HEK293 (cell line): ENCODE results near the gene KRT78.

Source experiments
- BCL11B ChIP-seq: fragments of 450-650 bp; formaldehyde crosslinking; IDR thresholded peaks from 2 replicates; pipeline ENCODE4 v1.5.1; 2016; ENCODE audit warnings: low read depth, missing biosample characterization, missing genetic modification characterization
- RBAK ChIP-seq: fragments of 450-650 bp; formaldehyde crosslinking; IDR thresholded peaks from 2 replicates; pipeline ENCODE4 v1.5.1; 2016; ENCODE audit warnings: missing biosample characterization, missing genetic modification characterization
- REST ChIP-seq: fragments of 450-650 bp; formaldehyde crosslinking; IDR thresholded peaks from 2 replicates; pipeline ENCODE4 v1.5.1; 2016; ENCODE audit warnings: missing biosample characterization, missing genetic modification characterization
- ZBTB21 ChIP-seq: fragments of 450-650 bp; formaldehyde crosslinking; IDR thresholded peaks from 2 replicates; pipeline ENCODE4 v1.5.1; 2017; ENCODE audit warnings: missing biosample characterization, missing genetic modification characterization
- ZNF23 ChIP-seq: fragments of 450-650 bp; formaldehyde crosslinking; IDR thresholded peaks from 2 replicates; pipeline ENCODE4 v1.5.1; 2016; ENCODE audit warnings: missing biosample characterization, missing genetic modification characterization, borderline replicate concordance
- TF ChIP-seq, protein P1 (sequence below): fragments of 450-650 bp; formaldehyde crosslinking; IDR thresholded peaks from 2 replicates; pipeline ENCODE4 v1.5.1; 2016; ENCODE audit warnings: missing biosample characterization, missing genetic modification characterization

DNA sequence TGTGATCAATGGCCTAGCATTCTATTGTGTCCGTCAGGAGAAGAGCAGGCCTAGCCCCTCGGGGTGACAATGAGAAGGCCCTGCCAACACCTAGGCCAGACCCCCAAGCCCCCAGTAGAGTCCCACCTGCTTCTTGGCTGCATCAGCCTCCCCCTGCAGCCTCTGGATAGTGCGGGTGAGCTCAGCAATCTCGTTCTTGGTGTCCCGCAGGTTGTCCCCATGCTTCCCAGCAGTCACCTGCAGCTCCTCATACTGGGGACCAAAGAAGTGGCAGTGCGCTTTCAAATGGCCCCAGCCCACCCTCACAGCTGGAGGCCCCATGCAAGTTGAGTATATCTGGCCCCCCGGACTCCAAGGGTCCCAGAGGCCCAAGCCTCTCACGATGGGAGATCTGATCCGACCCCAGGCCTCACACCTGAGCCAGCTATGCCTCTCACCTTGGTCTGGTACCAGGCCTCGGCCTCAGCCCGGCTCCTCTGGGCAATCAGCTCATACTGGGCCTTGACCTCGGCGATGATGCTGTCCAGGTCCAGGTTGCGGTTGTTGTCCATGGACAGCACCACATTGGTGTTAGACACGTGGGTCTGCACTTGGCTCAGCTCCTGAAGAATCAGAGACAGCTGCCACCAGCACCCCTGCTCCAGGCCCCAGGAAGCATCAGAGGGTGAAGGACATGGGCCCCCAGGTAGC is 24.9 kb downstream of the KRT78 start:
- TF ChIP-seq, protein P1, sequence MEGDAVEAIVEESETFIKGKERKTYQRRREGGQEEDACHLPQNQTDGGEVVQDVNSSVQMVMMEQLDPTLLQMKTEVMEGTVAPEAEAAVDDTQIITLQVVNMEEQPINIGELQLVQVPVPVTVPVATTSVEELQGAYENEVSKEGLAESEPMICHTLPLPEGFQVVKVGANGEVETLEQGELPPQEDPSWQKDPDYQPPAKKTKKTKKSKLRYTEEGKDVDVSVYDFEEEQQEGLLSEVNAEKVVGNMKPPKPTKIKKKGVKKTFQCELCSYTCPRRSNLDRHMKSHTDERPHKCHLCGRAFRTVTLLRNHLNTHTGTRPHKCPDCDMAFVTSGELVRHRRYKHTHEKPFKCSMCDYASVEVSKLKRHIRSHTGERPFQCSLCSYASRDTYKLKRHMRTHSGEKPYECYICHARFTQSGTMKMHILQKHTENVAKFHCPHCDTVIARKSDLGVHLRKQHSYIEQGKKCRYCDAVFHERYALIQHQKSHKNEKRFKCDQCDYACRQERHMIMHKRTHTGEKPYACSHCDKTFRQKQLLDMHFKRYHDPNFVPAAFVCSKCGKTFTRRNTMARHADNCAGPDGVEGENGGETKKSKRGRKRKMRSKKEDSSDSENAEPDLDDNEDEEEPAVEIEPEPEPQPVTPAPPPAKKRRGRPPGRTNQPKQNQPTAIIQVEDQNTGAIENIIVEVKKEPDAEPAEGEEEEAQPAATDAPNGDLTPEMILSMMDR (tag by site-specific recombination) = no peak
- no peak for TF ChIP-seq BCL11B (tag by site-specific recombination)
- TF ChIP-seq REST (tag by site-specific recombination) = no peak
- no peak for TF ChIP-seq ZBTB21 (tag by site-specific recombination)
- TF ChIP-seq ZNF23 (tag by site-specific recombination) = no peak
- no peak for TF ChIP-seq RBAK (tag by site-specific recombination)
